WTC11 (cell line): ENCODE data around the gene YBEY. TPM values are rescaled to one million over a fixed set of nuclear protein-coding genes. Genes with fewer than 3 reads are reported as not detected.

ENCODE experiments used
- ATAC-seq: fragments of 200-7000 bp; cut with Tn5 transposase; 2 replicates; pipeline ENCODE4 v1.10.0; 2021; ENCODE audit warnings: mild to moderate bottlenecking, moderate library complexity
- CTCF ChIA-PET: fragments of 300-600 bp; sonication (Branson Sonifier 250); formaldehyde crosslinking; loops from one replicate; lab custom pipeline; 2021; ENCODE audit warnings: antibody characterized with exemption; lab: Charles Lee
- POLR2A ChIA-PET: fragments of 350-600 bp; sonication (Branson Sonifier 250); formaldehyde crosslinking; loops from one replicate; lab custom pipeline; 2021; ENCODE audit warnings: antibody characterized with exemption; lab: Charles Lee
- DNase-seq: peaks from one replicate; pipeline ENCODE4 v3.0.0; 2021; ENCODE audit warnings: low spot score
- H3K27ac Mint-ChIP-seq: 2 replicates; pipeline ENCODE4 v1.8.0; 2021; ENCODE audit warnings: mixed read lengths
- H3K27me3 Mint-ChIP-seq: 2 replicates; pipeline ENCODE4 v1.8.0; 2021; ENCODE audit warnings: low read depth, mild to moderate bottlenecking, moderate library complexity, mixed read lengths
- H3K36me3 Mint-ChIP-seq: 2 replicates; pipeline ENCODE4 v1.8.0; 2021; ENCODE audit warnings: mixed read lengths
- H3K4me1 Mint-ChIP-seq: 2 replicates; pipeline ENCODE4 v1.8.0; 2022; ENCODE audit warnings: mixed read lengths
- H3K4me3 Mint-ChIP-seq: 2 replicates; pipeline ENCODE4 v1.8.0; 2021; ENCODE audit warnings: mild to moderate bottlenecking, moderate library complexity, mixed read lengths
- H3K9me3 Mint-ChIP-seq: 2 replicates; pipeline ENCODE4 v1.8.0; 2021; ENCODE audit warnings: mixed read lengths
- AFF4 ChIP-seq: sonication (generic); formaldehyde crosslinking; IDR thresholded peaks from 2 replicates; pipeline ENCODE4 v1.8.1; 2023; ENCODE audit warnings: mild to moderate bottlenecking, missing genetic modification reagents, borderline replicate concordance
- AR ChIP-seq: fragments of 250-450 bp; sonication (Bioruptor Pico); IDR thresholded peaks from 2 replicates; pipeline ENCODE4 v1.9.0; 2021; ENCODE audit warnings: mild to moderate bottlenecking
- EMX1 ChIP-seq: fragments of 250-450 bp; sonication (Bioruptor Pico); IDR thresholded peaks from 2 replicates; pipeline ENCODE4 v1.8.0; 2021; ENCODE audit warnings: mild to moderate bottlenecking
- GABPB1 ChIP-seq: sonication (generic); formaldehyde crosslinking; IDR thresholded peaks from 2 replicates; pipeline ENCODE4 v1.8.1; 2023; ENCODE audit warnings: mild to moderate bottlenecking, missing genetic modification reagents
- GTF2I ChIP-seq: fragments of 250-450 bp; sonication (Bioruptor Pico); conservative IDR thresholded peaks from 2 replicates; pipeline ENCODE4 v1.4.0; 2021; ENCODE audit warnings: mild to moderate bottlenecking
- JAZF1 ChIP-seq: fragments of 250-450 bp; sonication (Bioruptor Pico); IDR thresholded peaks from 2 replicates; pipeline ENCODE4 v1.9.0; 2021; ENCODE audit warnings: moderate library complexity, mild to moderate bottlenecking, inconsistent platforms
- JUN ChIP-seq: sonication (generic); formaldehyde crosslinking; IDR thresholded peaks from 2 replicates; pipeline ENCODE4 v1.8.0; 2023; ENCODE audit warnings: mild to moderate bottlenecking, missing genetic modification reagents
- SMAD3 ChIP-seq: sonication (generic); formaldehyde crosslinking; IDR thresholded peaks from 2 replicates; pipeline ENCODE4 v1.8.0; 2022; ENCODE audit warnings: missing genetic modification reagents, mild to moderate bottlenecking, borderline replicate concordance
- SOX15 ChIP-seq: fragments of 250-450 bp; sonication (Bioruptor Pico); IDR thresholded peaks from 2 replicates; pipeline ENCODE4 v1.9.0; 2021; ENCODE audit warnings: mild to moderate bottlenecking
- STAT6 ChIP-seq: sonication (generic); formaldehyde crosslinking; conservative IDR thresholded peaks from 2 replicates; pipeline ENCODE4 v1.8.1; 2023; ENCODE audit warnings: mild to moderate bottlenecking, low read depth, missing genetic modification reagents, moderate library complexity
- ZNF138 ChIP-seq: sonication (generic); formaldehyde crosslinking; conservative IDR thresholded peaks from 2 replicates; pipeline ENCODE4 v1.8.1; 2022; ENCODE audit warnings: mild to moderate bottlenecking, moderate library complexity, missing genetic modification reagents
- total RNA-seq: library from RNA; stranded (reverse); gene quantifications from 3 replicates; pipeline ENCODE4 v1.2.3, GENCODE V29; 2021
- TF ChIP-seq, protein P1 (sequence below): fragments of 200-600 bp; IDR thresholded peaks from 2 replicates; pipeline ENCODE4 v1.8.0; 2022; ENCODE audit warnings: antibody characterized with exemption
- TF ChIP-seq, protein P2 (sequence below): sonication (generic); formaldehyde crosslinking; IDR thresholded peaks from 2 replicates; pipeline ENCODE4 v1.8.1; 2023; ENCODE audit warnings: mild to moderate bottlenecking, missing genetic modification reagents
- TF ChIP-seq, protein P3 (sequence below): fragments of 250-450 bp; sonication (Bioruptor Pico); IDR thresholded peaks from 2 replicates; pipeline ENCODE4 v1.9.0; 2021; ENCODE audit warnings: mild to moderate bottlenecking
- TF ChIP-seq, protein P4 (sequence below): sonication (generic); formaldehyde crosslinking; IDR thresholded peaks from 2 replicates; pipeline ENCODE4 v1.8.1; 2023; ENCODE audit warnings: mild to moderate bottlenecking, missing genetic modification reagents

The YBEY gene
- total RNA-seq, 1 experiment from 2014 or later: 27.4 TPM

DNA sequence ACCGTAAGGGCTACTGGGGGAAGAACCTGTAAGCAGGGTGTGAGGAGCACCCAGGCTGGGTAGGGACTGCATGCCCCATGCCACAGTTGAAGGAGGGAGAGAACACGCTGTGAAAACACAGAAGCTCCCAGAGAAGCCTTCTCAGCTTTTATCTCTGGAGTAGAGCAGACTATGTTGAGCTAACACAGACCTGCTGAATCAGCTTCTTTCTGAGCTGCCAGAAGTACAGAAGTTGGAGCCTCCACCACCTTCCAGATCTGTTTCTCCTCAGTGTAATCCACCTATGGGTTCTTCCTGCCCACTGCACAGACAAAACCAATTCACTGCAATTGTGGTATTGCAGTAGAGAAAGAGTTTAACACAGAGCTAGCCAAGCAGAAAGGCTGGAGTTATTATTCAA, 5.4 kb downstream of the YBEY start:
- TF ChIP-seq, protein P1, sequence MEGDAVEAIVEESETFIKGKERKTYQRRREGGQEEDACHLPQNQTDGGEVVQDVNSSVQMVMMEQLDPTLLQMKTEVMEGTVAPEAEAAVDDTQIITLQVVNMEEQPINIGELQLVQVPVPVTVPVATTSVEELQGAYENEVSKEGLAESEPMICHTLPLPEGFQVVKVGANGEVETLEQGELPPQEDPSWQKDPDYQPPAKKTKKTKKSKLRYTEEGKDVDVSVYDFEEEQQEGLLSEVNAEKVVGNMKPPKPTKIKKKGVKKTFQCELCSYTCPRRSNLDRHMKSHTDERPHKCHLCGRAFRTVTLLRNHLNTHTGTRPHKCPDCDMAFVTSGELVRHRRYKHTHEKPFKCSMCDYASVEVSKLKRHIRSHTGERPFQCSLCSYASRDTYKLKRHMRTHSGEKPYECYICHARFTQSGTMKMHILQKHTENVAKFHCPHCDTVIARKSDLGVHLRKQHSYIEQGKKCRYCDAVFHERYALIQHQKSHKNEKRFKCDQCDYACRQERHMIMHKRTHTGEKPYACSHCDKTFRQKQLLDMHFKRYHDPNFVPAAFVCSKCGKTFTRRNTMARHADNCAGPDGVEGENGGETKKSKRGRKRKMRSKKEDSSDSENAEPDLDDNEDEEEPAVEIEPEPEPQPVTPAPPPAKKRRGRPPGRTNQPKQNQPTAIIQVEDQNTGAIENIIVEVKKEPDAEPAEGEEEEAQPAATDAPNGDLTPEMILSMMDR: no peak
- TF ChIP-seq AR (CRISPR knock-in tag): no peak
- no peak for TF ChIP-seq ZNF138
- TF ChIP-seq GABPB1 (CRISPR knock-in tag): no peak
- no peak for TF ChIP-seq AFF4
- H3K4me3 Mint-ChIP-seq: no peak overlapping the region

DNA sequence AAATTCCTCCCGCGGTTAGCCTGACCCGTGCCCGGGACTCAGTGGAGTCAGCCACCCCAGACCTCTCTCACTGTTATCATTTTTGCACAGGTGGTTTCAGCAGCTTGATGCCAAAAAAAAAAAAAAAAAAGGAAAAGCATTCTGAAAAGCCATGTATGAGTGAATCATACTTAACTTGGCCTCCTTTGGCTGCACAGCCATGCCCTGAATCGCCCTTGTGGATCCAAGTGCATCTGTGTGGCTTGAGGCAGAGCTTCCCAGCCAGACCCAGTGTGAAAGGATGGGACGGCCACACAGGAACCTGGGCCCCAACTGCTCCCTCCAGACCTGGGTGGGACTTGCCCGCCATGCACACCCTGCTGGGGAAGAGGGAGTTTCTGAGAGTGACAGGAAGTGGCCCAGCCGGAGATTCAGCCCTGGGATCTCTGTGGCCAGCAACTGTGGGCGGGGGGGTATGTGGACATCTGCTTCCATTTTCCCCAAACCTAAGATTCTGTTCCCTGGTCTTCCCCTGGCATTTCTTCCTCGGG, 8.6 kb downstream of the YBEY start:
- H3K9me3 Mint-ChIP-seq: no peaks in the 10 kb centered on the region
- POLR2A ChIA-PET: no interaction called here
- DNase-seq (no peak), ATAC-seq (peak; percentile 7; the same call in 1 of the 2 replicates)
- H3K27ac Mint-ChIP-seq: no peak overlapping the region
- H3K36me3 Mint-ChIP-seq: peaks cover 28% of the 10 kb centered on the region
- H3K4me3 Mint-ChIP-seq: no peak overlapping the region
- peaks cover 16% of the 10 kb centered on the region for H3K27me3 Mint-ChIP-seq
- H3K4me1 Mint-ChIP-seq: peaks cover 22% of the 10 kb centered on the region
- CTCF ChIA-PET: interaction anchor here (0.6 to 0.7 kb wide), 3 partner anchors 15 to 1784 kb away, joined by 3 read pairs; no protein-coding TSS in a partner anchor
- TF ChIP-seq GTF2I (no peak), AFF4 (no peak), JUN (CRISPR knock-in tag) (no peak), STAT6 (CRISPR knock-in tag) (no peak), SOX15 (CRISPR knock-in tag) (no peak), EMX1 (CRISPR knock-in tag) (no peak), SMAD3 (no peak), JAZF1 (CRISPR knock-in tag) (no peak)
- TF ChIP-seq, protein P2, sequence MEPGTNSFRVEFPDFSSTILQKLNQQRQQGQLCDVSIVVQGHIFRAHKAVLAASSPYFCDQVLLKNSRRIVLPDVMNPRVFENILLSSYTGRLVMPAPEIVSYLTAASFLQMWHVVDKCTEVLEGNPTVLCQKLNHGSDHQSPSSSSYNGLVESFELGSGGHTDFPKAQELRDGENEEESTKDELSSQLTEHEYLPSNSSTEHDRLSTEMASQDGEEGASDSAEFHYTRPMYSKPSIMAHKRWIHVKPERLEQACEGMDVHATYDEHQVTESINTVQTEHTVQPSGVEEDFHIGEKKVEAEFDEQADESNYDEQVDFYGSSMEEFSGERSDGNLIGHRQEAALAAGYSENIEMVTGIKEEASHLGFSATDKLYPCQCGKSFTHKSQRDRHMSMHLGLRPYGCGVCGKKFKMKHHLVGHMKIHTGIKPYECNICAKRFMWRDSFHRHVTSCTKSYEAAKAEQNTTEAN (CRISPR knock-in tag): no peak
- TF ChIP-seq, protein P3, sequence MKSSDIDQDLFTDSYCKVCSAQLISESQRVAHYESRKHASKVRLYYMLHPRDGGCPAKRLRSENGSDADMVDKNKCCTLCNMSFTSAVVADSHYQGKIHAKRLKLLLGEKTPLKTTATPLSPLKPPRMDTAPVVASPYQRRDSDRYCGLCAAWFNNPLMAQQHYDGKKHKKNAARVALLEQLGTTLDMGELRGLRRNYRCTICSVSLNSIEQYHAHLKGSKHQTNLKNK: no peak
- TF ChIP-seq, protein P4, sequence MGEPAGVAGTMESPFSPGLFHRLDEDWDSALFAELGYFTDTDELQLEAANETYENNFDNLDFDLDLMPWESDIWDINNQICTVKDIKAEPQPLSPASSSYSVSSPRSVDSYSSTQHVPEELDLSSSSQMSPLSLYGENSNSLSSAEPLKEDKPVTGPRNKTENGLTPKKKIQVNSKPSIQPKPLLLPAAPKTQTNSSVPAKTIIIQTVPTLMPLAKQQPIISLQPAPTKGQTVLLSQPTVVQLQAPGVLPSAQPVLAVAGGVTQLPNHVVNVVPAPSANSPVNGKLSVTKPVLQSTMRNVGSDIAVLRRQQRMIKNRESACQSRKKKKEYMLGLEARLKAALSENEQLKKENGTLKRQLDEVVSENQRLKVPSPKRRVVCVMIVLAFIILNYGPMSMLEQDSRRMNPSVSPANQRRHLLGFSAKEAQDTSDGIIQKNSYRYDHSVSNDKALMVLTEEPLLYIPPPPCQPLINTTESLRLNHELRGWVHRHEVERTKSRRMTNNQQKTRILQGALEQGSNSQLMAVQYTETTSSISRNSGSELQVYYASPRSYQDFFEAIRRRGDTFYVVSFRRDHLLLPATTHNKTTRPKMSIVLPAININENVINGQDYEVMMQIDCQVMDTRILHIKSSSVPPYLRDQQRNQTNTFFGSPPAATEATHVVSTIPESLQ (CRISPR knock-in tag): no peak

More for the DNA sequence above, 5.4 kb downstream of the YBEY start:
- ChIA-PET POLR2A (no interaction called here), CTCF (no interaction called here)
- Mint-ChIP-seq H3K36me3 (peaks cover 19% of the 10 kb centered on the region), H3K4me1 (peaks cover 42% of the 10 kb centered on the region), H3K27ac (no peak overlapping the region), H3K9me3 (no peaks in the 10 kb centered on the region), H3K27me3 (peaks cover 3% of the 10 kb centered on the region; the same call in 1 of the 2 replicates)
- ATAC-seq (no peak), DNase-seq (no peak)
